Endothelial cell of umbilical vein (primary cell): ENCODE results near the gene SVEP1. TPM values are rescaled to one million over a fixed set of nuclear protein-coding genes. Genes with fewer than 3 reads are reported as not detected.

Experiments
- BruUV-seq: library from RNA; stranded (reverse); fragments of 400-500 nt; replicated peaks from 2 replicates; lab custom pipeline; 2021; lab: Mats Ljungman, UMichigan
- CTCF ChIA-PET: fragments of 300-600, 350-600 bp; sonication (Branson Sonifier 250); formaldehyde crosslinking; loops from one replicate; lab custom pipeline; 2021; ENCODE audit warnings: antibody characterized with exemption, inconsistent platforms; lab: Charles Lee
- POLR2A ChIA-PET: fragments of 300-600, 350-600 bp; sonication (Branson Sonifier 250); formaldehyde crosslinking; loops from one replicate; lab custom pipeline; 2021; ENCODE audit warnings: antibody characterized with exemption, inconsistent platforms; lab: Charles Lee
- DNase-seq: peaks from one replicate; pipeline ENCODE4 v3.0.0-alpha.2; 2011; ENCODE audit warnings: low read depth, low spot score
- FAIRE-seq: peaks from 2 replicates; lab custom pipeline; 2011; peaks lifted over from hg19 to GRCh38; lab: Jason Lieb, UNC
- H2AFZ ChIP-seq: 2 replicates; pipeline ENCODE4 v1.6.0; 2012; ENCODE audit warnings: low read depth, low read length, control low read depth, inconsistent platforms
- H3K27ac ChIP-seq: 2 replicates; pipeline ENCODE4 v1.5.1; 2011; ENCODE audit warnings: low read depth, mild to moderate bottlenecking, control low read depth, low read length, moderate library complexity; ENCODE audit not compliant: insufficient read depth
- H3K27me3 ChIP-seq, 2 experiments: 2 replicates each; pipeline versions ENCODE4 v1.6.0 to v1.6.1; 2011; ENCODE audit warnings: low read length in 2 of 2, mixed read lengths in 1 of 2; ENCODE audit not compliant: control insufficient read depth in 2 of 2, insufficient read depth in 2 of 2
- H3K36me3 ChIP-seq, 2 experiments: 2 replicates in 1 of 2; 3 replicates in 1 of 2; pipeline ENCODE4 v1.5.1; 2011; ENCODE audit warnings: low read length in 2 of 2, mild to moderate bottlenecking in 1 of 2, moderate library complexity in 1 of 2; ENCODE audit not compliant: control insufficient read depth in 2 of 2, insufficient read depth in 2 of 2; ENCODE audit errors: extremely low read depth in 1 of 2
- H3K4me1 ChIP-seq: 3 replicates; pipeline ENCODE4 v1.5.1; 2011; ENCODE audit warnings: mild to moderate bottlenecking, low read length; ENCODE audit not compliant: control insufficient read depth, insufficient read depth; ENCODE audit errors: extremely low read depth
- H3K4me2 ChIP-seq: 2 replicates; pipeline ENCODE4 v1.6.1; 2011; ENCODE audit warnings: low read length, control low read depth, mixed read lengths; ENCODE audit not compliant: insufficient read depth
- H3K4me3 ChIP-seq, 3 experiments: fragments of 200-600 bp in 1 of 3; sonication (generic), shearing (Covaris generic) in 1 of 3; replicated peaks in 1 of 3; 2 replicates each; pipeline ENCODE4 v1.5.1; 2011 to 2016; ENCODE audit warnings: control low read depth in 3 of 3, low read length in 3 of 3, mild to moderate bottlenecking in 2 of 3, inconsistent platforms in 1 of 3, low read depth in 1 of 3, moderate library complexity in 1 of 3; ENCODE audit not compliant: insufficient read depth in 1 of 3
- H3K79me2 ChIP-seq: 2 replicates; pipeline ENCODE4 v1.6.0; 2012; ENCODE audit warnings: low read length, inconsistent platforms; ENCODE audit not compliant: control insufficient read depth, insufficient read depth
- H3K9ac ChIP-seq: replicated peaks from 2 replicates; pipeline ENCODE3; 2011; ENCODE audit warnings: low read length, control low read depth; ENCODE audit not compliant: insufficient read depth; ENCODE audit errors: extremely low read depth
- H3K9me1 ChIP-seq: replicated peaks from 3 replicates; pipeline ENCODE4 v1.6.0; 2011; ENCODE audit warnings: mild to moderate bottlenecking, low read length; ENCODE audit not compliant: control insufficient read depth, insufficient read depth; ENCODE audit errors: extremely low read depth
- H3K9me3 ChIP-seq: replicated peaks from 2 replicates; pipeline ENCODE4 v1.5.1; 2012; ENCODE audit warnings: low read length, inconsistent platforms; ENCODE audit not compliant: control insufficient read depth, insufficient read depth
- H4K20me1 ChIP-seq: replicated peaks from 2 replicates; pipeline ENCODE3; 2011; ENCODE audit warnings: mild to moderate bottlenecking, low read length; ENCODE audit not compliant: control insufficient read depth, insufficient read depth; ENCODE audit errors: extremely low read depth
- EZH2 ChIP-seq: IDR thresholded peaks from 2 replicates; pipeline ENCODE4 v1.6.1; 2012; ENCODE audit warnings: borderline replicate concordance, low read depth, mild to moderate bottlenecking, moderate library complexity, low read length, inconsistent platforms; ENCODE audit not compliant: severe bottlenecking
- FOS ChIP-seq: IDR thresholded peaks from 2 replicates; pipeline ENCODE4 v1.6.1; 2011; ENCODE audit warnings: mild to moderate bottlenecking, low read length, moderate library complexity, borderline replicate concordance; ENCODE audit not compliant: insufficient read depth
- GATA2 ChIP-seq: IDR thresholded peaks from 2 replicates; pipeline ENCODE4 v1.7.0; 2011; ENCODE audit warnings: low read depth, mild to moderate bottlenecking, moderate library complexity, mixed read lengths, low read length; ENCODE audit not compliant: insufficient read length, insufficient read depth
- JUN ChIP-seq: IDR thresholded peaks from 2 replicates; pipeline ENCODE4 v1.6.1; 2011; ENCODE audit warnings: borderline replicate concordance, low read depth; ENCODE audit not compliant: insufficient read length, insufficient read depth
- MYC ChIP-seq: IDR thresholded peaks from one replicate; pipeline ENCODE4 v1.6.1; 2011; ENCODE audit warnings: mild to moderate bottlenecking, low read depth, low read length
- POLR2A ChIP-seq: IDR thresholded peaks from 2 replicates; pipeline ENCODE4 v1.6.1; 2012; ENCODE audit warnings: low read depth, mild to moderate bottlenecking, control low read depth, low read length
- POLR2AphosphoS5 ChIP-seq: IDR thresholded peaks from 2 replicates; pipeline ENCODE4 v1.6.1; 2012; ENCODE audit warnings: low read depth, mild to moderate bottlenecking, control low read depth, low read length, moderate library complexity; ENCODE audit not compliant: insufficient read depth
- dilution Hi-C: fragments of 300-500 bp; cut with MboI; formaldehyde crosslinking; loops from one replicate; pipeline ENCODE4 v1.15.0; 2019; ENCODE audit warnings: low sequenced_read_pairs; ENCODE audit not compliant: extremely low pct_ligation_motif_present
- intact Hi-C: fragments of 100-400 bp; cut with micrococcal nuclease; formaldehyde crosslinking; loops from one replicate; pipeline ENCODE4 v1.10.0; 2022
- polyA plus RNA-seq, 4 experiments: library from polyadenylated mRNA; depleted of rRNA in 3 of 4; stranded (reverse) in 3 of 4; unstranded in 1 of 4; fragments of >200 nt; gene quantifications; 2 replicates each; pipeline versions ENCODE4 v1.2.1 to v1.2.3, GENCODE V29; 2011 to 2012; ENCODE audit warnings: missing spikeins in 1 of 4
- total RNA-seq: library from RNA; stranded (reverse); gene quantifications from 2 replicates; pipeline ENCODE4 v1.2.3, GENCODE V29; 2021
- TF ChIP-seq, protein P1 (sequence below), 2 donors: IDR thresholded peaks; 1 replicate in 1 of 2; 2 replicates in 1 of 2; pipeline ENCODE4 v1.5.1; 2011; ENCODE audit warnings: low read length in 2 of 2, mild to moderate bottlenecking in 2 of 2, moderate library complexity in 2 of 2, control low read depth in 1 of 2, inconsistent platforms in 1 of 2, low read depth in 1 of 2; ENCODE audit not compliant: insufficient read depth in 1 of 2; ENCODE audit errors: extremely low read depth in 1 of 2
- TF ChIP-seq, protein P2 (sequence below): IDR thresholded peaks from 2 replicates; pipeline ENCODE4 v1.6.1; 2011; ENCODE audit not compliant: insufficient read depth, insufficient read length

SVEP1 gene
- total and polyA plus RNA-seq, 2 donors (not counting 3 experiments of a cell fraction or from before 2014, with no cell fraction given): 0.04 to 0.29 TPM

DNA sequence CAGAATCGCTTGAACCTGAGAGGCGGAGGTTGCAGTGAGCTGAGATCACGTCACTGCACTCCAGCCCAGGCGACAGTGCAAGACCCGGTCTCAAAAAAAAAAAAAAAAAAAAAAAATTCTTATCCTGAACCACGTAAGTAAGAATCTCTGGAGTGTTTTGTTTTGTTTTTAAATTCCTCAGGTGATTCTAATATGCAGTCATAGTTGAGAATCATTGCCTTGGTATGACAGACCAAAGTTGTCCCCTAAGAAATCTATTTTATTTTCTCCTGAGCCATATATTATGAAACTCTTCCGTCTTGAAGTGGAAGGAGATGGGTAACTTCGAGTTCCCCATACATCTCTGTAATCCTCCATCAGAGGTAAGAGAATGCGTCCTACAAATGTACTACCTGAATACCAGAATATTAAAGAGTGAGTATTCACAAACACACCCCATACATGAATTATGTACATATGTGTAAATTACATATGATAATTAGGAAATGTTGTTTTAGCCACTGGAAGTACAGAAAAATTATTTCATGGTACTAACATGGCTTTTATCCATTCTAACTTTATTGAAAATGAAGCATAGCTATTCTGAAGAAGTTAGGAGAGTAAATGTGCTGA is 26.7 kb upstream of the SVEP1 start:
- POLR2A ChIA-PET: no interaction called here
- H3K4me2 ChIP-seq: no peak overlapping the region
- no peak overlapping the region for H3K27ac ChIP-seq

DNA sequence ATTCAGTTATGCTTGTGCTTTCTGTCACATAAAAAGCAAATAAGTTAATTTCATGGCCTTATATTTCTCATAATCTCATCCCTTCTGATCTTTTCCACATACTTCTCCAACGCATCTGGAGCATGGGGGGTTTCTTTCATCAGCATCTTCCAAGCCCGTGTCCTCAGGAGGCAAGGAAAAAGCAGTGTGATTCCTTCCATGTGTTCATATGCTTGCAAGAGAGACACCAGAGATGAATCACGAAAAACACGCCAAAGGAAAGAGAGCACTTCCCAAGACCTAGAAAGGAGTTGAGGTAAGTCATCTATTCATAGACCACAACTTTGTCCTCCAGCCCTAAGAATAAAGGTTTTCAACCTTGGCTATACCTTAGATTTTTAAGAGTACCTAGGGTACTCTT is 26.0 kb upstream of the SVEP1 start:
- DNase-seq (no peak), FAIRE-seq (no peak)
- no peaks in the 10 kb centered on the region for H4K20me1 ChIP-seq
- dilution Hi-C loops: no loop called here
- no peaks in the 10 kb centered on the region for H3K9me3 ChIP-seq
- no peak overlapping the region for H3K27ac ChIP-seq
- ChIA-PET POLR2A (no interaction called here), CTCF (no interaction called here)
- H3K4me1 ChIP-seq: no peaks in the 10 kb centered on the region
- H3K4me3 ChIP-seq: no peak overlapping the region
- H3K27me3 ChIP-seq: no peaks in the 10 kb centered on the region
- H3K36me3 ChIP-seq: no peaks in the 10 kb centered on the region
- H3K4me2 ChIP-seq: no peak overlapping the region
- H3K9ac ChIP-seq: no peak overlapping the region
- no peaks in the 10 kb centered on the region for H3K79me2 ChIP-seq
- H2AFZ ChIP-seq: no peak overlapping the region
- no peaks in the 10 kb centered on the region for H3K9me1 ChIP-seq
- TF ChIP-seq, protein P1, sequence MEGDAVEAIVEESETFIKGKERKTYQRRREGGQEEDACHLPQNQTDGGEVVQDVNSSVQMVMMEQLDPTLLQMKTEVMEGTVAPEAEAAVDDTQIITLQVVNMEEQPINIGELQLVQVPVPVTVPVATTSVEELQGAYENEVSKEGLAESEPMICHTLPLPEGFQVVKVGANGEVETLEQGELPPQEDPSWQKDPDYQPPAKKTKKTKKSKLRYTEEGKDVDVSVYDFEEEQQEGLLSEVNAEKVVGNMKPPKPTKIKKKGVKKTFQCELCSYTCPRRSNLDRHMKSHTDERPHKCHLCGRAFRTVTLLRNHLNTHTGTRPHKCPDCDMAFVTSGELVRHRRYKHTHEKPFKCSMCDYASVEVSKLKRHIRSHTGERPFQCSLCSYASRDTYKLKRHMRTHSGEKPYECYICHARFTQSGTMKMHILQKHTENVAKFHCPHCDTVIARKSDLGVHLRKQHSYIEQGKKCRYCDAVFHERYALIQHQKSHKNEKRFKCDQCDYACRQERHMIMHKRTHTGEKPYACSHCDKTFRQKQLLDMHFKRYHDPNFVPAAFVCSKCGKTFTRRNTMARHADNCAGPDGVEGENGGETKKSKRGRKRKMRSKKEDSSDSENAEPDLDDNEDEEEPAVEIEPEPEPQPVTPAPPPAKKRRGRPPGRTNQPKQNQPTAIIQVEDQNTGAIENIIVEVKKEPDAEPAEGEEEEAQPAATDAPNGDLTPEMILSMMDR (IDR thresholded peaks at IDR 0.05; ENCODE audit: extremely low read depth in 1 of 2, insufficient read depth in 1 of 2, low read depth in 1 of 2, low read length in 2 of 2): no peak
- TF ChIP-seq FOS: no peak
- no peak for TF ChIP-seq GATA2
- TF ChIP-seq, protein P2, sequence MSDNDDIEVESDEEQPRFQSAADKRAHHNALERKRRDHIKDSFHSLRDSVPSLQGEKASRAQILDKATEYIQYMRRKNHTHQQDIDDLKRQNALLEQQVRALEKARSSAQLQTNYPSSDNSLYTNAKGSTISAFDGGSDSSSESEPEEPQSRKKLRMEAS: no peak
- TF ChIP-seq JUN: no peak
- TF ChIP-seq EZH2: no peak
- TF ChIP-seq MYC: no peak
- no peak for TF ChIP-seq POLR2AphosphoS5
- TF ChIP-seq POLR2A: no peak
- no TSS peak for BruUV-seq
- intact Hi-C loops: no loop called here

More for the DNA sequence above, 26.7 kb upstream of the SVEP1 start:
- Histone ChIP-seq H3K4me3 (no peak overlapping the region), H2AFZ (no peak overlapping the region), H3K4me1 (no peaks in the 10 kb centered on the region), H3K9me1 (no peaks in the 10 kb centered on the region), H3K79me2 (no peaks in the 10 kb centered on the region), H3K27me3 (no peaks in the 10 kb centered on the region), H3K36me3 (no peaks in the 10 kb centered on the region), H3K9me3 (no peaks in the 10 kb centered on the region), H4K20me1 (no peaks in the 10 kb centered on the region), H3K9ac (no peak overlapping the region)
- dilution Hi-C loops (no loop called here), intact Hi-C loops (no loop called here)
- no TSS peak for BruUV-seq
- DNase-seq (no peak), FAIRE-seq (no peak)
- TF ChIP-seq JUN (no peak), POLR2A (no peak), EZH2 (no peak)
- TF ChIP-seq, protein P1 (IDR thresholded peaks at IDR 0.05; ENCODE audit: extremely low read depth in 1 of 2, insufficient read depth in 1 of 2, low read depth in 1 of 2, low read length in 2 of 2): no peak
- CTCF ChIA-PET: interaction anchor here (1.1 kb wide), 1 partner anchor 17 kb away, joined by 3 read pairs; no protein-coding TSS in a partner anchor
